ENCODE results near the gene DSCAM. TPM values are rescaled to one million over a fixed set of nuclear protein-coding genes. Genes with fewer than 3 reads are reported as not detected.

Gene DSCAM
- total RNA-seq, 3 donors from 2014 or later (not counting 1 experiment from before 2014, with no cell fraction given), result not detected

DNA sequence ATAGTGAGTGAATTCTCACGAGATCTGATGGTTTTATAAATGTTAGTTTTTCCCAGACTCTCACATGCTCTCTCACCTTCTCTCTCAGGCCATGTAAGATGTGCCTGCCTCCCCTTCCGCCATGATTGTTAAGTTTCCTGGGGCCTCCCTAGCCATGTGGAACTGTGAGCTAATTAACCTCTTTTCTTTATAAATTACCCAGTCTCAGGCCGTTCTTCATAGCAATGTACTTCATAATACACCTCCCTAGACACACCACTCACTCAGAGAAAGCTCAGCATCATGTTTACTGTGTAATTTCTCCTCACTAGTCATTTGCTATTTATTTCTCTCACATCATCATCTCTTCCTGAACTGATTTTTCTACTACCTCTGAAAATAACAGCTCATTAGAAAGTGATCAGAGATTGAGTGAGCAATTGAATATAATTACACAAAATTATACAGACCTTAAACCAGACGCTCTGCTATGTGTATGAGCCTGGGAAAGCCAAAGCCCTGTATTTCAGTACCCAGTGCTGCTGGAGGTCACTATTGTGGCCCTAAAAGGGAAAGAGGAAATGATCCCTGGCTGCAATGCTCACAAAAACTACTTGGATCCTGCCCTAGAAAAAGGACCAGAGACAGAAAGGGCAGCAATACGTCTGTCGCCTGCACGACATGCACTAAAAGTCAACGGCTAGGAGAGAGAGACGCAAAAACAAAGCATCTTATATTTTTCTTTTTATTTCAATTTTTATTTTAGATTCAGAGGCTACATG lies 284.5 kb downstream of the DSCAM start:
- Mint-ChIP-seq H3K4me1 (no peaks in the 10 kb centered on the region), H3K36me3 (no peaks in the 10 kb centered on the region), H3K4me3 (no peak overlapping the region), H3K9me3 (peaks cover 2 to 5% of the 10 kb centered on the region in 2 donors), H3K27me3 (ENCODE audit: low read depth in 2 of 2) (no peaks in the 10 kb centered on the region), H3K27ac (no peak overlapping the region)
- no peaks in the 10 kb centered on the region for H3K4me1 ChIP-seq (ENCODE audit: control insufficient read depth, insufficient read depth, low read length)
- TF ChIP-seq, protein P1, sequence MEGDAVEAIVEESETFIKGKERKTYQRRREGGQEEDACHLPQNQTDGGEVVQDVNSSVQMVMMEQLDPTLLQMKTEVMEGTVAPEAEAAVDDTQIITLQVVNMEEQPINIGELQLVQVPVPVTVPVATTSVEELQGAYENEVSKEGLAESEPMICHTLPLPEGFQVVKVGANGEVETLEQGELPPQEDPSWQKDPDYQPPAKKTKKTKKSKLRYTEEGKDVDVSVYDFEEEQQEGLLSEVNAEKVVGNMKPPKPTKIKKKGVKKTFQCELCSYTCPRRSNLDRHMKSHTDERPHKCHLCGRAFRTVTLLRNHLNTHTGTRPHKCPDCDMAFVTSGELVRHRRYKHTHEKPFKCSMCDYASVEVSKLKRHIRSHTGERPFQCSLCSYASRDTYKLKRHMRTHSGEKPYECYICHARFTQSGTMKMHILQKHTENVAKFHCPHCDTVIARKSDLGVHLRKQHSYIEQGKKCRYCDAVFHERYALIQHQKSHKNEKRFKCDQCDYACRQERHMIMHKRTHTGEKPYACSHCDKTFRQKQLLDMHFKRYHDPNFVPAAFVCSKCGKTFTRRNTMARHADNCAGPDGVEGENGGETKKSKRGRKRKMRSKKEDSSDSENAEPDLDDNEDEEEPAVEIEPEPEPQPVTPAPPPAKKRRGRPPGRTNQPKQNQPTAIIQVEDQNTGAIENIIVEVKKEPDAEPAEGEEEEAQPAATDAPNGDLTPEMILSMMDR (IDR thresholded peaks at IDR 0.05), result no peak
- no peaks in the 10 kb centered on the region for H3K9me3 ChIP-seq (ENCODE audit: control insufficient read depth, insufficient read depth, low read length)
- intact Hi-C loops (cut with micrococcal nuclease), result no loop called here
- H3K36me3 ChIP-seq (ENCODE audit: control insufficient read depth, insufficient read depth, low read length), result no peaks in the 10 kb centered on the region
- ATAC-seq, result no peak
- WGBS (ENCODE audit: insufficient coverage), result 91% methylated on average over 7 of the region's 9 CpGs
- H3K27ac ChIP-seq (ENCODE audit: low read length), result no peak overlapping the region
- no peak overlapping the region for H3K4me3 ChIP-seq (ENCODE audit: low read length)
- no peaks in the 10 kb centered on the region for H3K27me3 ChIP-seq (ENCODE audit: control insufficient read depth, insufficient read depth, low read length)
- DNase-seq, result no peak

DNA sequence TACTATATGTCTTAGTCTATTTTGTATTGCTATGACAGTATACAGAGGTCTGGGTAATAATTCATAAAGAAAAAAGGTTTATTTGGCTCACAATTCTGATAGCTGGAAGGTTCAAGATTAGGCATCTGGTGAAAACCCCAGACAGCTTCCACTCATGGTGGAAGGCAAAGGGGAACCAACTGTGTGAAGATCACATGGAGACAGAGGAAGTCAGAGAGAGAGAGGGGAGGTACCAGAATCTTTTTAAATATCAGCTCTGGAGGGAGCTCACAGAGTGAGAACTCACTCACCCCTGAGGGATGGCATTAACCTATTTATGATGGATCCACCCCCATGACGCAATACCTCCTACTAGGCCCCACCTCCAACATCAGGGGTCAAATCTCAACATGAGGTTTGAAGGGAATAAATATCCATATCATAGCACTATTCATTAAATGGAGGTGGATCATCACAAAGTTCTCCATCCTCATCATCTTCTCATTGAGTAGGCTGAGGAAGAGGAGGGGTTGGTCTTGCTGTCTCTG lies 290.5 kb downstream of the DSCAM start:
- Mint-ChIP-seq H3K36me3 (no peaks in the 10 kb centered on the region), H3K27me3 (ENCODE audit: low read depth in 2 of 2) (no peaks in the 10 kb centered on the region), H3K4me1 (no peaks in the 10 kb centered on the region), H3K27ac (no peak overlapping the region), H3K4me3 (no peak overlapping the region), H3K9me3 (peaks cover 2 to 3% of the 10 kb centered on the region in 2 donors)
- intact Hi-C loops (cut with micrococcal nuclease), result no loop called here
- H3K27ac ChIP-seq (ENCODE audit: low read length), result no peak overlapping the region
- TF ChIP-seq, protein P1 (IDR thresholded peaks at IDR 0.05), result no peak
- H3K4me3 ChIP-seq (ENCODE audit: low read length), result no peak overlapping the region
- no peaks in the 10 kb centered on the region for H3K9me3 ChIP-seq (ENCODE audit: control insufficient read depth, insufficient read depth, low read length)
- no peaks in the 10 kb centered on the region for H3K4me1 ChIP-seq (ENCODE audit: control insufficient read depth, insufficient read depth, low read length)
- no peaks in the 10 kb centered on the region for H3K36me3 ChIP-seq (ENCODE audit: control insufficient read depth, insufficient read depth, low read length)
- H3K27me3 ChIP-seq (ENCODE audit: control insufficient read depth, insufficient read depth, low read length), result no peaks in the 10 kb centered on the region
- ATAC-seq, result no peak
- no peak for DNase-seq
- WGBS (ENCODE audit: insufficient coverage), result 0% methylated on average over 1 of the region's 1 CpG

DNA sequence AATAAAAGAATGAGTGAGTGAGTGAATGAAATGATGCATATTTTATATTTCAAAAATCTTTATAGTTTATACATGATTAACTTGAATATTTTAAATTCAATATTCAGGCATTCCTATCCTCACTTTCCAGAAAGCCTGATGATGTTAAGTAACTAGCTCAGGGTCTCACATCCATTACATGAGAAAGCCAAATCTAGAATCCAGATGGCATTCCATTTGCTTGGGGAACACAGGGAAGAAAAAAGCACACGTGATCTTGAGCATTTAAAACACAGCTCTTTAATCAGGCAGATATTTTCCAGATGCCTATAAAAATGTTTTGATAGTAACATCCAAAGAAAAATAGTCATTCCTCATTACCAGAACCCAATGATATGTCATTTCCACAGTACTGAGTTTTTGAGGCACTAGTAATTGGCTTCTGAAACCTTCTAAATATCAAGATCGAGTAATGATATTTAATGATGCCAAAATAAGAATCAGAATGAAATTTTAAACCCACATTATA lies 291.9 kb downstream of the DSCAM start:
- Histone ChIP-seq H3K27me3 (ENCODE audit: control insufficient read depth, insufficient read depth, low read length) (no peaks in the 10 kb centered on the region), H3K27ac (ENCODE audit: low read length) (no peak overlapping the region), H3K4me3 (ENCODE audit: low read length) (no peak overlapping the region), H3K9me3 (ENCODE audit: control insufficient read depth, insufficient read depth, low read length) (no peaks in the 10 kb centered on the region), H3K4me1 (ENCODE audit: control insufficient read depth, insufficient read depth, low read length) (no peaks in the 10 kb centered on the region), H3K36me3 (ENCODE audit: control insufficient read depth, insufficient read depth, low read length) (no peaks in the 10 kb centered on the region)
- TF ChIP-seq, protein P1 (IDR thresholded peaks at IDR 0.05), result no peak
- H3K4me3 Mint-ChIP-seq, result no peak overlapping the region
- DNase-seq, result no peak
- no peaks in the 10 kb centered on the region for H3K4me1 Mint-ChIP-seq
- H3K9me3 Mint-ChIP-seq, result peaks cover 2 to 5% of the 10 kb centered on the region in 2 donors
- no peaks in the 10 kb centered on the region for H3K36me3 Mint-ChIP-seq
- ATAC-seq, result no peak
- intact Hi-C loops (cut with micrococcal nuclease), result no loop called here
- WGBS (ENCODE audit: insufficient coverage), result no CpG with 5 or more reads among the region's 2 CpGs
- H3K27me3 Mint-ChIP-seq (ENCODE audit: low read depth in 2 of 2), result no peaks in the 10 kb centered on the region
- H3K27ac Mint-ChIP-seq, result no peak overlapping the region

Measured in natural killer cell (primary cell).